NCI-H2081 treated with DMSO at 0.1 percent for 48 hours (cell line): ENCODE data around the gene NUDT7.

ENCODE experiments used
- DNase-seq: peaks from one replicate; lab custom pipeline; 2025; lab: John Stamatoyannopoulos, UW

Gene NUDT7

DNA sequence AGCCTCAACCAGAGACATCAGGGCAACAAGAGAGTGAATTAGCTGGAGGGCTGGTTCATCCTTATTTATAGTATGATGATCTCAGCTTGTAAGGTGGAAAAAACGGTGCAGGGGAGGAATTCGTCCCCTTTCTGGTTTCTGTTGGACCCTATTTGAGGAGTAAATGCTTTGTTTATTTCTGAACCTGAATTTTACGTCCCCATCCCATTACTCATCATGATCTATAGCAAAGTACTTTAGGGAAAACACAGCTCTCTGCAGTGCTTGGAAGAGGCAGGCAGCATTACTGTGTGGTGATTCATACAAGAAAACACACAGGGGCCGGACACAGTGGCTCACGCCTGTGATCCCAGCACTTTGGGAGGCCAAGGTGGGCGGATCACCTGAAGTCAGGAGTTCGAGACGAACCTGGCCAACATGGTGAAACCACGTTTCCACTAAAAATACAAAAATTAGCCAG, 58.1 kb downstream of the NUDT7 start:
- no peak for DNase-seq

DNA sequence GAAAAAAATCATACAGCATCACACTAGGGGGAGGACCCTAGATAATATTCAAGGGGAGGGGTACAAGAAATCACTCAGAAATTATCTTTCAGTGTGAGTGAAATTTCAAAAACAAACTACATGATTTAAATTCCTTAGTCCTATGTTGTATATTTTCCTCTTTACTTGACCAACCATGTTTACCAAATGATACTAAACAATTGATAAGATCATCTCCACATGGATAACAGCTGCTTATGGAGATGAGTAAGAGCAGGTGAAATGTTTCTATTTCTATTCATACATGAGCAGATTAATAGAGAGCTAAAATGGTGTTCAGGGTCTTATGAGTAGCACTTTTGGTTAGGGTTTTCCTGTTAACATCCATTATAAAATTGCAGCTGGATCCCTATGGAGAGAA, 58.8 kb downstream of the NUDT7 start:
- DNase-seq, result no peak

DNA sequence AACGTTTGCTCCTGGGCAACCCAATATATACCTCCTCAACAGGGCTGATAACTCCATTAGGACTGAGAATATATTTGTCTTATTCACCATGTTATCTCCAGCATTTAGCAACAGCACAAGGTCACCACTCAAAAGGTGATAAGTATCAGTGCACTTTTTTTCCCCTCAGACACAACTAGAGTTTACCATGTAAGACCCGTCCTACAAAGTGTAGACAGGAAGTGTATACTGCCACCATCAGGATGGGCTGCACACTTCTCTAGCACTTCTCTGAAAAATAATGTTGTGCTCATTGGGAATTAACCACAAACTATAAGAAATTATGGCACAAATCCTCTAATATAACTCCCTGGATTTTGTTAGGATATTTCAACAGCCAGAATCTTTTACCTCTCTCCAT, 60.4 kb downstream of the NUDT7 start:
- DNase-seq, result no peak

DNA sequence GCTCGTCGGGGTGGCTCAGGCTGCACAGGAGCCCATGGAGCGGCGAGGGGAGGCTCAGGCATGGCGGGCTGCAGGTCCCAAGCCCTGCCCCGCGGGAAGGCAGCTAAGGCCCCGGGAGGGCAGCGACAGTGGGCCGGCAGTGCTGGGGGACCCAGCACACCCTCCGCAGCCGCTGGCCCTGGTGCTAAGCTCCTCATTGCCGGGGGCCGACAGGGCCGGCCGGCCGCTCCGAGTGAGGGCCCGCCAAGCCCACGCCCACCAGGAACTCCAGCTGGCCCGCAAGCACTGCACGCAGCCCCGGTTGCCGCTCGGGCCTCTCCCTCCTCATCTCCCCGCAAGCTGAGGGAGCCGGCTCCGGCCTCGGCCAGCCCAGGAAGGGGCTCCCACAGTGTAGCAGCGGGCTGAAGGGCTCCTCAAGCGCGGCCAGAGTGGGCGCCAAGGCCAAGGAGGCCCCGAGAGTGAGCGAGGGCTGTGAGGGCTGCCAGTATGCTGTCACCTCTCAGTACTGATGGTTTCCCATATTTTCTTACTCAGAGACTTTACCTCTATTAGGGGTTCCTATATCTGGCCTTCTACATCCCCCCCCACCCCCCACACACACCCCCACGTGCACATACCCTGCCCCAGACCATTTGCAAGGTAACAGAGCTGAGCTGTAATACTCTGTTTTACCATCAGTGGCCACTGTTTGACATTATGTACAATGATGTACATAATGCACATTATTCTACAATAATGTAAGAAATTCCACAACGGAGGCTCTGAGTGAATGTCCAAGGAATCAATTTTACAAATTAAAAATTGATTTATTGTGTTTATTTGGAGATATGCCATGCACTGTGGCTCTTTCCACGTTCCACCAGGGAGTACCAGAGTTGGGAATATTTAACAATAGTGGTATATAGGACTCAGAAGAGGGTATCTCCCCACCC, 62.4 kb downstream of the NUDT7 start:
- DNase-seq, result no peak

DNA sequence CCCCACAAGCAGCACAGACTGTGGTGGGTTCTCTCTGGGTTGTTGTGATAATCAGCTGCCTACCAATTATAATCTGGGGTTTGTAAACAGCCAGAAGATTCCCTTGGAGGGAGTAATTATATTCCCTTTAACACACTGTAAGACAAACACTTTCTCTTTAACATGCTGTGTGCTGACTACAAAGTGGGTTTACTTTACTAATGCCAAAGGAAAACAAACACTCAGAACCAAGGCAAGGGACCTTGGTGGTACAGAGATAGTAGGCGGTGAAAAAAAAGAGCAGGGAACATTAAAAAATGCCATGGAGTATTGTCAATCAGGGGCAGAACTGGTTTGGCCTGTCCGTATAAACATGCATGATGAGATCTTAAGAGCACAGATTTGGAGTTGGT, 63.1 kb downstream of the NUDT7 start:
- DNase-seq, result no peak

DNA sequence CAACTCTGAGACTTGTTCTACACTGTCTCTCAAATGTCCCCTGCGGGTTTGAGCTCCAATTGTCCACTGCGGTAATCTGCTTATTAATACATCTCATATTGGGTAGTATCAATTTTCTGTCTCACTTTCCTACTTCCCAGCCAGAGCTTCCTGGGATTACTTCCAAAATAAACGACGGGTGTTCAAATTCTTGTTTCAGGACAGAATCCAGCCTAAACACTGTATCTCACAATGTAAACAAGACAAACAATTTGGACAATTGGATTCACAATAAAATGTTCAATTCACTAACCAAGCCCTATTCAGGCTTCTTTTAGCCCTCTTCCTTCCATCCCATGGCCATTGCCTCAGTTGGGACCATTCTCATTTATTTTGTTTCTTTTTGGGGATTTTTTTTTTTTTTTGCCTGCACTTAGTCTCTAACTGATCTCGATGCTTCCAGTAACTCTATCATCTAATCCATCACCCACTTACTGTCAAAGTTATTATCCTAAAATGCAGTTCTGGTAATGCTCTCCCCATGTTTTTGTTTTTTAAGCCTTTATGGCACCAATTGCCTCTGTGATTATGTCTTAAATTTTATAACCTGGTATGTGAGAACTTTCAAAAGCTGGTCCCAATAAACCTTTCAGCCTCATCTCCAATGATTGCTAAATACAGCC, 64.0 kb downstream of the NUDT7 start:
- DNase-seq, result no peak

DNA sequence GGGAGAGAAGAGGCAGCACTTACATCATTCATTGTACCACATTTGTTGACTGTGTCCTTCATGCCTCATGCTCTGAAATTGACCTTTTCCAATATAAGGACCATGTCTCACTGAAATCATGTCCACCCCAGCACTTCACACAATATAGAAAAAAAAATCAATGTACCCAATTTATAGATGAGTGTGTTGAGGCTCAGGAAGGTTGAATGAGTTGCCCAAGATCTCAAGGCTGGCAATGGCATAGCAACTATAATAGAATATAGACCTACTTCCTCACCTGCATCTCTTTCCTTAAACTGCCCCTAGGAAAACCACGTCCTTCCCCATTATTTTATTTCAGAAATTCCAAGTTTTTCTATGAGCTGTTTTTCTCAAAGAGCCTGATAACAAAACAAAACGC, 65.1 kb downstream of the NUDT7 start:
- no peak for DNase-seq

DNA sequence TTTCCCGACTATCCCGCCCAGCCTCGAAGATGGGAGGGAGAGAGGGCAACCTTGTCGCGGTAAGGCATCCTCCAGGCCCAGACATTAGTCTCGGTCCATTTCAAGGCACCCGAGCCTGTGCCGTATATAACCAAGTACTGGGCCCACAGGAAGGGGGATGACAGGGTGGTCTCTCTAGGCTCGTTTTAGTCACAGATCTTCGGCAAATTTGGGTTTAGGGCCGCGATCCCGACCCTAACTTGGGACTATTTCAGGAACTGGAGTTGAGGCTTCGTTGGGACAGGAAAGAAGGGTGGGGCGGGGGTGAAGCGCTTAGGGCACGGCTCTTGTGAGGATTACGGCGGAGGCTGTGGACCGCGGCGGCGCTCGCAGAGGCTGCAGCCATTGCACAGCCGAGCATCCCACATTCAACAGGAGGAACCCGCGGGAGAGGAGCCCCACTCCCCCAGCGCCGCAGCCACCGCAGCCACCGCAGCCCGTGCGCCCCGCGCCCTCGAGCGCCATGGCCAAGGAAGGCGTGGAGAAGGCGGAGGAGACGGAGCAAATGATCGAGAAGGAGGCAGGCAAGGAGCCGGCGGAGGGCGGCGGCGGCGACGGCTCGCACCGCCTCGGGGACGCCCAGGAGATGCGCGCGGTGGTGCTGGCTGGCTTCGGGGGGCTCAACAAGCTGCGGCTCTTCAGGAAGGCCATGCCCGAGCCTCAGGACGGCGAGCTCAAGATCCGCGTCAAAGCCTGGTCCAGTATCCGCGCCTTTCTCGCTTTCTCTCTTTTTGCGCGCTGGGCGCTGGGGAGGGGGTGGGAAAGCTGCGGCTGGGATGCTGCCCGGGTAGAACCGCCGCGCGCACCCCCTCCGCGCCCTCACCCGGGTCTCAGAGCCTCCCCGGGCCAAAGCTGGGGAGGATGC, 66.1 kb downstream of the NUDT7 start, which contains the start of gene VAT1L:
Gene VAT1L, plus strand, starts transcription at position 384 of the 904 bp plus-strand sequence. Its CDS starts 119 bp downstream, at position 503.
- no peak for DNase-seq

DNA sequence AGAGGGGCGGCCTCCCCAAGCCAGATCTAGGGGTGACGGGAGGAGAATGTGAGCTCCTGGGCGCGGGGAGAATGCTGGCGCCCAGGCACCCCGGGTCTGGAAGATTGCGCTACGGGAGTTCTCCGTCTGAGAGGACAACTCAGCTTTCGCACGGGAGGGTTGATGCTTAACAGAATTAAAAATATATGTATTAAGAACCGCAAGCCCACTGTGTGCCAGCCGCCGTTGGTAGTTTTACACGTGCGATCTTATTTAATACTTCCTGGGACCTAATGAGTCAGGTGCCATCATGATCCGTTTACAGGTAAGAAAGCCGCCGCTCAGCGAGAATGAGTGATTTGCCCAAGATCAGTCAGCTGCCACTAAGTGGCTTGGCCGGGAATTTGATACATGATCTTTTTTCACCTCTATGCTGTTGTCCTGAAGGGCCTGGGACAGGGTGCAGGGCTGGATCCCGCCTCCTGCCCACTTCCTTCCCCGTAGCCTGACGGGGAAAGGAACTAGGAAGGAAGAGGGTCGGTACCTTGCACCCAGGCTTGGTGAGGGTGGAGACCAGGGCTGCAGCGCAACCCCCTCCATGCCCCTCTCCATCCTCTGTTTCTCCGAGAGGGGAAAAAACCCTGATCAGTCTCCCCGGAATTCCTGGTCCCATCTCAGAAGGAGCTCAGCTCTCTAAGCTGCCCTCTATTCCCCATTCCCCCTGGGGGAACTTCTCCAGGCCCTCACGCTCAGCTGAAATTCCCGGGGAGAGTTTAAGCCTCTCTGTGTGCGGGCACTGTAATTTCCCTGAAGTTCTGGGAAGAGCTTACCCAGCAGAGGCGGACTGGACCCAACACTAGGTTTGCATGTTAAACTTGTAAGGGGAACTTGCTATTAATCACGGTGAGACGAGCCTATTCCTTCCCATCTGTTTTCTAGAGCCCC, 67.0 kb downstream of the NUDT7 start:
- no peak for DNase-seq

DNA sequence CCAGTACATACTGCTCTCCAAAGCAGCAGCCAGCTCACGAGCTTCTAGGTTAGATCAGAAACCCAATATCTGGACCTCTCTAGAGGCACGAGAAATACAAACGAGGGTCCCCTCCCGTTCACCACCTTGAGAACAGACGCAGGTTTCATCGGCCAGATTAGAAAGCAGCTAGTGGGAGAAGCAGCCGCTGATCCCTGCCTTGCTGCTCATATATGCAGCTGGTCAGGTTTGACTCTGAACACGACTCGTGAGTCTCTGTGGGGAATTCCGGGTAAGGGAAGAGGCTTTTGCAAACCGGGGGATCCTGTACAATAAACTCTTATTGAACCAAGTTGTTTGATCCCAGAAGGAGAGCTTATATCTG, 67.7 kb downstream of the NUDT7 start:
- no peak for DNase-seq

DNA sequence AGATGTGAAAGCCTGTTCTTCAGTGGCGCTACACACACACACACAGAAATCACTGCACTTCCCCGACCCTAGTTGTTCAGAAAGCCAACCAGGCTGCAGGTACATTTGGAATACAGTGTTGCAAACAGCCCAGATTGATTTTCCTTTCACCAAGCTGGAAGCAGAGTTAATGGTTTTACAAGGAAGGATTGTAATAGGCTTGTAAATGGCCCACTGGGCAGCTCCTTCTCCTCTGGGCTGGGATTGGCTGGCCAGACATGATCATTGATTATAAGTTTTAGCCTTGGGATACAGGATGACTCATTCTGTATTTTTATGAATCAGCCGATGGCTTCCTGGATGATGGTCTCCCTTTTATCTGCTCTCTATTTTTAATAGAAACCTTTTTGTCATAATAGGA, 68.6 kb downstream of the NUDT7 start:
- DNase-seq, result no peak
